B cell (primary cell): ENCODE measurements around the gene GPR108.

ENCODE experiments used
- EZH2 ChIP-seq: IDR thresholded peaks from 2 replicates; pipeline ENCODE4 v1.6.1; 2012; ENCODE audit warnings: borderline replicate concordance, low read depth, mild to moderate bottlenecking, moderate library complexity, low read length; ENCODE audit not compliant: insufficient read depth, poor library complexity, severe bottlenecking
- TF ChIP-seq, protein P1 (sequence below): fragments of 200-600 bp; IDR thresholded peaks from one replicate; pipeline ENCODE4 v1.8.0; 2022; ENCODE audit warnings: antibody characterized with exemption, mild to moderate bottlenecking

DNA sequence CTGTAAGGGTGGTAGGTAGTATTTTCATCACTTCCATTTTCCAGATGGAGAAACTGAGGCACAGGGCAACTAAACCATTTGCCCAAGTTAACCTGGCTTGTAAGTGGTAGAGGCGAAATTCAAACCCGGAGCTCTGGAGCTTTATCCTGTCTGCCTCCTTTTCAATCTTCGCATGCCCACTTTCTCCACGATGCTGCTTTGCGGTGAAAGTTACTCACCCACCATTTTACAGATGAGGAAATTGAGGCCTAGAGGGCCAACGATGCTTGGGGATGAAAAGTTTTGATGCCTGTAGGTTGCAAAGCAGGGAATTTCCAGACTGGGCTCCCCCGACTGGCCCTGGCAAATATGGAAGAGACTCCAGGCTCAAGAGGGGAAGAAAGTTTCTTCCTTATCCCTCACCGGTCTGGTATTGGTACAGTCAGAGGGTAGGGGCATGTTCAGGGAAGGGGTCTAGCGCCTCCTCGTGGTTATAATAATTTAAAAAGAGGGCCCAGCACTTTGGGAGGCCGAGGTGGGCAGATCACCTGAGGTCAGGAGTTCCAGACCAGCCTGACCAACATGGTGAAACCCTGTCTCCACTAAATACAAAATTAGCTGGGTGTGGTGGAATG lies 31.7 kb upstream of the GPR108 start:
- TF ChIP-seq, protein P1, sequence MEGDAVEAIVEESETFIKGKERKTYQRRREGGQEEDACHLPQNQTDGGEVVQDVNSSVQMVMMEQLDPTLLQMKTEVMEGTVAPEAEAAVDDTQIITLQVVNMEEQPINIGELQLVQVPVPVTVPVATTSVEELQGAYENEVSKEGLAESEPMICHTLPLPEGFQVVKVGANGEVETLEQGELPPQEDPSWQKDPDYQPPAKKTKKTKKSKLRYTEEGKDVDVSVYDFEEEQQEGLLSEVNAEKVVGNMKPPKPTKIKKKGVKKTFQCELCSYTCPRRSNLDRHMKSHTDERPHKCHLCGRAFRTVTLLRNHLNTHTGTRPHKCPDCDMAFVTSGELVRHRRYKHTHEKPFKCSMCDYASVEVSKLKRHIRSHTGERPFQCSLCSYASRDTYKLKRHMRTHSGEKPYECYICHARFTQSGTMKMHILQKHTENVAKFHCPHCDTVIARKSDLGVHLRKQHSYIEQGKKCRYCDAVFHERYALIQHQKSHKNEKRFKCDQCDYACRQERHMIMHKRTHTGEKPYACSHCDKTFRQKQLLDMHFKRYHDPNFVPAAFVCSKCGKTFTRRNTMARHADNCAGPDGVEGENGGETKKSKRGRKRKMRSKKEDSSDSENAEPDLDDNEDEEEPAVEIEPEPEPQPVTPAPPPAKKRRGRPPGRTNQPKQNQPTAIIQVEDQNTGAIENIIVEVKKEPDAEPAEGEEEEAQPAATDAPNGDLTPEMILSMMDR, result peak; percentile 40
- no peak for TF ChIP-seq EZH2
